ES-I3 (cell line): ENCODE results near the gene CNFN.

Experiments used
- H3K36me3 ChIP-seq: 2 replicates; pipeline ENCODE4 v1.6.1; 2013; ENCODE audit warnings: mild to moderate bottlenecking, low read length, control low read depth, moderate library complexity; ENCODE audit not compliant: insufficient read depth
- H3K4me1 ChIP-seq: 2 replicates; pipeline ENCODE4 v1.6.1; 2013; ENCODE audit warnings: mild to moderate bottlenecking, control low read depth, low read length; ENCODE audit not compliant: insufficient read depth
- H3K9ac ChIP-seq: 2 replicates; pipeline ENCODE4 v1.6.1; 2013; ENCODE audit warnings: low read depth, mild to moderate bottlenecking, low read length, moderate library complexity
- H3K9me3 ChIP-seq: 2 replicates; pipeline ENCODE4 v1.6.1; 2013; ENCODE audit warnings: mild to moderate bottlenecking, low read length, moderate library complexity; ENCODE audit not compliant: control insufficient read depth, insufficient read depth

Gene CNFN

DNA sequence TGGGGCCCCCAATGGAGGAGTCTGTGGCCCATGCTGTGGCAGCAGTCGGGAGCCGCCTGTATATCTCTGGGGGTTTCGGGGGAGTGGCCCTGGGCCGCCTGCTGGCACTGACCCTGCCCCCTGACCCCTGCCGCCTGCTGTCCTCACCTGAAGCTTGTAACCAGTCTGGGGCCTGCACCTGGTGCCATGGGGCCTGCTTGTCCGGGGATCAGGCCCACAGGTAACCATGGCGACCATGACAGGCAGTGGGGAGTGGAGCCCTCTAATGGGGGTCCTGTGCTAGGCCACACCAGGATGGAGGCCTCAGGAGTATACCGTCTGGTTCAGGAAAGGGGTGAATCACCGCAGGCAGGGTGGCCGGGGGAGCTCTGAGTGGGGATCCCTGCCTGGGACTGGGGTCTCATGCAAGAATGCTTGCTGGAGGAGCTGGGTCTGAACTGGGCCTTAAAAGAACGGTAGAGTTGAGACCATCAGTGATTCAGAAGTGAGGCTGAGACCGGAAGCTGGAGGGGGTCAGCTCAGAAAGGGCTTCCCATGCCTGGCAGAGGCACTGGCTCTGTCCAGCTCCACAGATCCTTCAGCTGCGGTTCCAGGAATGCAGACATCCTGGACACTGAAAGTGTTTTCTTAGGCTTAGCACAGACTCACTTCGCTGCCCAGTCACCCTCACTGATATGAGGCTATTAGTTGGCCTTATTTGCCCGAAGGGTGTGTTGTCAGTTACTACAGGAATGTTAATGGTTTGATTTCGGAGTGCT lies 29.1 kb downstream of the CNFN start:
- no peaks in the 10 kb centered on the region for H3K9me3 ChIP-seq
- H3K9ac ChIP-seq = no peak overlapping the region
- no peaks in the 10 kb centered on the region for H3K4me1 ChIP-seq
- H3K36me3 ChIP-seq = no peaks in the 10 kb centered on the region

DNA sequence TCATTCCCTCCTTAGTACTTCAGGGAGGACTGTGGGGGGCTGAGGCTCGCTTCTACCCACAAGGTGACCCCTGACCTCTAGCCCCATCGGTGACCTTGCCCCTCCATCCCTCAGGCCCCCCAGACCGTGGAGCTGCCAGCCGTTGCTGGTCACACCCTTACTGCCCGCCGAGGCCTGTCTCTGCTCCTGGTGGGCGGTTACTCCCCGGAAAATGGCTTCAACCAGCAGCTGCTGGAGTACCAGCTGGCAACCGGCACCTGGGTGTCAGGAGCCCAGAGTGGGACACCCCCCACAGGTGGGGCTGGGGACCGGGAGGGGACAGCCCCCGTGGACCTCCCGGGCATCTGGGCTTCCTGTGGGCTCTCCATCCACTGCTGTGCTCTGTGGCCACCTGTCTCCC lies 32.8 kb downstream of the CNFN start:
- Histone ChIP-seq H3K4me1 (no peaks in the 10 kb centered on the region), H3K9me3 (no peaks in the 10 kb centered on the region), H3K9ac (no peak overlapping the region), H3K36me3 (no peaks in the 10 kb centered on the region)

DNA sequence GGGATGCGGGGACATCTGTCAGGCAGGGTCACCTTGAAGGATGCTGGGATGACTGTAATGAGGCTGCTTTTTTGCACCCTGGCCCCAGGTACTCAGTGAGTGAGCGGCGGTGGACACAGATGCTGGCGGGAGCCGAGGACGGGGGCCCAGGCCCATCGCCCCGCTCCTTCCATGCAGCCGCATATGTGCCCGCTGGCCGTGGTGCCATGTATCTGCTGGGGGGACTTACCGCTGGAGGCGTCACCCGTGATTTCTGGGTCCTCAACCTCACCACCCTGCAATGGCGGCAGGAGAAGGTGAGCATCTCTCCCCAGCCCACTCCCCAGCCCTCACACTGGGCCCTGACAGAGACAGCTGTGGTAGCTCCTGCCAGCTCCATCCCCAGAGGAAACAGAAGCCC lies 33.4 kb downstream of the CNFN start:
- no peaks in the 10 kb centered on the region for H3K36me3 ChIP-seq

DNA sequence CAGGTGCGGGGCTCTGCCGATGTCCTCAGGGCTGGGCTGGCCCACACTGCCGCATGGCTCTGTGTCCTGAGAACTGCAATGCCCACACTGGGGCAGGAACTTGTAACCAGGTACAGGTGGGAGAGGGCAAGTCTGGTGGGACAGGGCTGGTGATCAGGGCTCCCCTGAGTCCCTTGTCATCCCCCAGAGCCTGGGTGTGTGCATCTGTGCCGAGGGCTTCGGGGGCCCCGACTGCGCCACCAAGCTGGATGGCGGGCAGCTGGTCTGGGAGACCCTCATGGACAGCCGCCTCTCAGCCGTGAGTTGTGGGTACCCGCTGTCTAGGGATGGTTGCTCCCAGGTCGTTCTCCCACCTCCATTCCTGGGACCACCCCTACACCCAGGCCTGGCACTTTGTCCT lies 34.2 kb downstream of the CNFN start:
- Histone ChIP-seq H3K9ac (no peak overlapping the region), H3K4me1 (no peaks in the 10 kb centered on the region), H3K36me3 (no peaks in the 10 kb centered on the region), H3K9me3 (no peaks in the 10 kb centered on the region)

More for the DNA sequence above, 33.4 kb downstream of the CNFN start:
- H3K9ac ChIP-seq = no peak overlapping the region
- no peaks in the 10 kb centered on the region for H3K9me3 ChIP-seq
- no peaks in the 10 kb centered on the region for H3K4me1 ChIP-seq

DNA sequence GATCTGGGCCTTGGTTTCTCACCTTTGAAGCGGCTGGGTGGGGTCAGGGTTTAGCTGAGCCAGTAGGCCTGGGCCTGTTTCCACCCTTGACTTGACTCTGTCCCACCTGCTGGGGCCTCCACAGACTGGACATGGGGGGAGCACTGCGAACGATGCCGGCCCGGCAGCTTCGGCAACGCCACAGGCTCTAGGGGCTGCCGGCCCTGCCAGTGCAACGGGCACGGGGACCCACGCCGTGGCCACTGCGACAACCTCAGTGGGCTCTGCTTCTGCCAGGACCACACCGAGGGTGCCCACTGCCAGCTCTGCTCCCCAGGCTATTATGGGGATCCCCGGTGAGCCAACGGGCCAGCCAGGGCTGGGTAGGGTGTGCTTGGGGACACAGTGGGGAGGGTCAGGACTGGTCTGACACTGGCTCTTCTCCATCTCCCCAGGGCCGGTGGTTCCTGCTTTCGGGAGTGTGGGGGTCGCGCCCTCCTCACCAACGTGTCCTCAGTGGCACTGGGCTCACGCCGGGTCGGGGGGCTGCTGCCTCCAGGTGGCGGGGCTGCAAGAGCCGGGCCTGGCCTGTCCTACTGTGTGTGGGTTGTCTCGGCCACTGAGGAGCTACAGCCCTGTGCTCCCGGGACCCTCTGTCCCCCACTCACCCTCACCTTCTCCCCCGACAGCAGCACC lies 36.6 kb downstream of the CNFN start:
- H3K9ac ChIP-seq = no peak overlapping the region
- no peaks in the 10 kb centered on the region for H3K9me3 ChIP-seq
- no peaks in the 10 kb centered on the region for H3K36me3 ChIP-seq
- H3K4me1 ChIP-seq = no peaks in the 10 kb centered on the region

DNA sequence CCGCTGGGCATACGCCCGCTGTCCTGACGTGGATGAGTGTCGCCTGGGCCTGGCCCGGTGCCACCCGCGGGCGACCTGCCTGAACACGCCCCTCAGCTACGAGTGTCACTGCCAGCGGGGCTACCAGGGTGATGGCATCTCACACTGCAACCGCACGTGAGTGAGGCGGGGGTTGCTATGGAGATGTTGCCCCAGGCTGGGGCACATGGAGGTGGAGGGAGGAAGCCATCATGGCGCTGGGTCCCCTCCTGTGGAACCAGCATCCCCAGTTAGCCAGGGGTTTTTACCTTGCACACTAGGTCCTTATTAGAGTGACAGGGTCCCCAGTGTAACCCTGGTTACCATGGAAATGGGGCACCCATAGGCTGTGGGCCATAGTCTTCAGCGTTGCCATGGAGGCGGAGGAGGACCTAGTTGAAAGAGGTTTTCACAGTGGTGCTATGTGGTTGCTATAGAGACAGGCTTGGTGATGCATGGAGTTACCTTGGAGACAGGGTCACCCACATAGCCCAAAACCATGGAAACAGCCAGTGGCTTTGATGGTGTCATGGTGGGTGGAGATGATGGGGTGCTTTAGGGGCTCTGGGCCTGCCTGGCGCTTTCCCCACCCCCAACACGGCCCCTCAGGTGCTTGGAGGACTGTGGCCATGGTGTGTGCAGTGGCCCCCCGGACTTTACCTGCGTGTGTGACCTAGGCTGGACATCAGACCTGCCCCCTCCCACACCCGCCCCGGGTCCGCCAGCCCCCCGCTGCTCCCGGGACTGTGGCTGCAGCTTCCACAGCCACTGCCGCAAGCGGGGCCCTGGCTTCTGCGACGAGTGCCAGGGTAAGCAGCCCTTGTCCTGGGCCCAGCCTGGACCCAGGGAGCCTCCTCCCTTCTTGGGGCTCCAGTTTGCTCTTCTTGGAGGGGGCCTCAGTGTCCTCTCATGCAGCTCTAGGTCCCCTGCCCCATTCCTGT lies 37.5 kb downstream of the CNFN start:
- Histone ChIP-seq H3K4me1 (no peaks in the 10 kb centered on the region), H3K36me3 (no peaks in the 10 kb centered on the region), H3K9ac (no peak overlapping the region), H3K9me3 (no peaks in the 10 kb centered on the region)

DNA sequence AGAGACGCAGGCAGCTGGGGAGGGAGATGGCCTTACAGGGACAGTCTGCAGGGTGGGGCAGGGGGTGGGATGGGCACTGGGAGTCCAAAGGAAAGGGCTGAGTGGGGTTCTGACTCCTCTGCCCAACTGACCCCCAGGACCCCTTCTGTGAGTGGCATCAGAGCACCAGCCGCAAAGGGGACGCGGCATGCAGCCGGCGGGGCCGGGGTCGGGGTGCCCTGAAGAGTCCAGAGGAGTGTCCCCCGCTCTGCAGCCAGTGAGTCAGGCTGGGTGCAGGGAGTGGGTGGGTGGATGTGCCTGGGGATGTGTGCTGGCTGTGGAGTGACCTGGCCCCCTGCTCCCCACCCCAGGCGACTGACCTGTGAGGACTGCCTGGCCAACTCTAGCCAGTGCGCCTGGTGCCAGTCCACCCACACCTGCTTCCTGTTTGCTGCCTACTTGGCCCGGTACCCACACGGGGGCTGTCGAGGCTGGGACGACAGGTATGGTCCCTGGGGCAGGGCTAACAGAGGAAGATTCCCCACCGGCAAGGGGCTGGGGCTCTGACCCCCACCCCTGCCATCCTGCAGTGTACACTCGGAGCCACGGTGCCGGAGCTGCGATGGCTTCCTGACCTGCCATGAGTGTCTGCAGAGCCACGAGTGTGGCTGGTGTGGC lies 38.9 kb downstream of the CNFN start:
- Histone ChIP-seq H3K9me3 (no peaks in the 10 kb centered on the region), H3K9ac (no peak overlapping the region), H3K36me3 (no peaks in the 10 kb centered on the region), H3K4me1 (no peaks in the 10 kb centered on the region)

DNA sequence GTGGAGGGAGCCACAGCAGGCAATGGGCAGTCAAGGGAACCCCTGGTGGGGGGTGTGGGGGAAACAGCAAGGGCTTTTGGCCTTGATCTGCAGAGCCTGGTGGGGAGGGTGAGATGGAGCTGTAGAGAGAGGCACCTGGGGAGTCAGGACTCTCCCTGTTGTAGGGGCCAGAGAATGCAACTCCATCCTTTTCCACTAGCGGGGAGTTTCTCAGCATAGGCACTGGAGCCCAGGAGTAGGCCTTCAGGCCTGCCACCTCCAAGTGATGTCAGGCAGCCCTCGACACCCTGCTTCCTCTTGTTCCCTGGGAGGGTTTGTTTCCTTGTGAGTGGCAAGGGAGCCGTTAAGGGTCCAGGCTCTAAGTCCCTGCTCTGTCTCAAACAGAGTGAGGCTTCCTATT lies 39.7 kb downstream of the CNFN start:
- Histone ChIP-seq H3K36me3 (no peaks in the 10 kb centered on the region), H3K9ac (no peak overlapping the region), H3K4me1 (no peaks in the 10 kb centered on the region), H3K9me3 (no peaks in the 10 kb centered on the region)

DNA sequence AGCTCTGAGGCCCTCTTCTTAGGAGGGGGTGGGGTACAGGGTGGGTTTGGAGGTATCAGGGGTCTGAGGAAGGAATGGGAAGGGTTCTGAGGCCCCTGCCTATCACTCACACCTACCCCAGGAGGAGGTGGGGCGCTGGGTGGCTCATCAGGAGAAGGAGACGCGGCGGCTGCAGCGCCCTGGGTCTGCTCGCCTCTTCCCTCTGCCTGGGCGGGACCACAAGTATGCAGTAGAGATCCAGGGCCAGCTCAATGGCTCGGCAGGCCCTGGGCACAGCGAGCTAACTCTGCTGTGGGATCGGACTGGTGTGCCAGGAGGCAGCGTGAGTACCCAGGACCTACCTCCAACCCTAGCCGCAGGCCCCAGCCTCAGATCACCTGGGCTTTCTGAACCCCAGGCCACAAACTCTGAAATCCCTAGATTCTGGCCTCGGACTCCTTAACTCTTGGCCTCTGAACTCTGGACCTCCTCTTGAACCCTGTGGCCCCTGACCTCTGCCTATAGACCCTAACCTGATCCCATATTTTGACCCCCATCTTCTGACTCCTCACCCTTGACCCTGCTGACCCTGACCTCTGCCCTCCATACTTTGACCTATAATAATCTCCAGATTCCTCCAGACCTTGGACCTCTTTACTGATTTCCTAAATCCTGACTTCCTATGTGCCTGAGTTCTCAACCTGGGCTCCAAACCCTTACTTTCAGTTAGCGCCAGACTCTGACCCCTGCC lies 40.6 kb downstream of the CNFN start:
- Histone ChIP-seq H3K36me3 (no peaks in the 10 kb centered on the region), H3K4me1 (no peaks in the 10 kb centered on the region), H3K9ac (no peak overlapping the region), H3K9me3 (no peaks in the 10 kb centered on the region)

DNA sequence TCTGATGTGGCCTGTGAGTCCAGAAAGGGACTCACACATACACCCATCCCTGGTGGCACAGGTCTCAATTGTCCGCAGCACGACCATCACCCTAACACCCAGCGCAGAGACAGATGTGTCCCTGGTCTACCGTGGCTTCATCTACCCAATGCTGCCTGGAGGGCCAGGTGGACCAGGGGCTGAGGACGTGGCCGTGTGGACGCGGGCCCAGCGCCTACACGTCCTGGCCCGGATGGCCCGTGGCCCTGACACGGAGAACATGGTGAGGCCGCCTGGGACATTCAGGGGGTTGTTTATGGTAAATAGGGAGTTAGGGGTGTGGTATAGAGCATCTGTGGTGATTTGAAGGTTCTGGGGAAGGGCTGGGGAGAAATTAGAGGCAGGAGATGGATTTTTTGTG lies 41.9 kb downstream of the CNFN start:
- no peaks in the 10 kb centered on the region for H3K36me3 ChIP-seq
- H3K9me3 ChIP-seq = no peaks in the 10 kb centered on the region
- no peak overlapping the region for H3K9ac ChIP-seq
- no peaks in the 10 kb centered on the region for H3K4me1 ChIP-seq

DNA sequence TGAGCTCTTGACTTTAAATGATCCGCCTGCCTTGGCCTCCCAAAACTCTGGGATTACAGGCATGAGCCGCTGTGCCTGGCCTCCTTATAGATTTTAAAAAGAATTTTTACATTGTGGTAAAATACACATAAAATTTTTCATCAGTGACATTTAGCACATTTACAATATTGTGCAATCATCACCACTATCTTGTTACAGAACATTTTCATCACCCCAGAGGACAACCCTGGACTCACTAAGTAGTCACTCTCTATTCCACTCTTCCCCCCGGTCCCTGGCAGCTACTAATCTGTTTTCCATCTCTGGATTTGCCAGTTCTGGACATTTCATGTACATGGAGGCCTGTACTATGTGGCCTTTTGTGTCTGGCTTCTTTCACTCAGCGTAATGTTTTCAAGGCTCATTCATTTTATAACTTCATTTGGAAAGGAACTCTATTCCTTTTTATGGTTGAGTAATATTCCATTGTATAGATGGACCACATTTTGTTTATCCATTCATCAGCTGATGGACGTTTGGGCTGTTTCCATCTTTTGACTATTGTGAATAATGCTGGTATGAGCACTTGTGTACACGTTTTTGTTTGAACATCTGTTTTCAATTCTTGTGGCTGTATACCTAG lies 44.8 kb downstream of the CNFN start:
- H3K36me3 ChIP-seq = no peaks in the 10 kb centered on the region
- no peak overlapping the region for H3K9ac ChIP-seq
- H3K4me1 ChIP-seq = no peaks in the 10 kb centered on the region

DNA sequence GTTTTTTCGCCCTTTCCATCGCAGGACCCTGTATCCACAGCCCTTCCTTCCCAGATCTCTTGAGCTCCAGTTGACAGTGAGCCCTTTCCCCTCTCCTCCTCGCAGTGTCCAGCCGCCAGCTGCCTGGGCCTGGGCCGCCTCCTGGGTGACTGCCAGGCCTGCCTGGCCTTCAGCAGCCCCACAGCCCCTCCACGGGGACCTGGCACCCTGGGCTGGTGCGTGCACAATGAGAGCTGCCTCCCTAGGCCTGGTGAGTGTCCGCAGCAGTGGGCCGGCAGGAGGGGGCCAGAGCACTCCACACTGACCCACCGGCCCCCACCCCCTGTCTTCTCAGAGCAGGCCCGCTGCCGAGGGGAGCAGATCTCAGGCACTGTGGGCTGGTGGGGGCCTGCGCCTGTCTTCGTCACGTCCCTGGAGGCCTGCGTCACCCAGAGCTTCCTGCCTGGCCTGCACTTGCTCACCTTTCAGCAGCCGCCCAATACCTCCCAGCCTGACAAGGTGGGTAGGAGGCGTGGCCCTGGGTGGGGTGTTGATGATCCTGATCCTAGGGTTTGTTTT lies 45.7 kb downstream of the CNFN start:
- Histone ChIP-seq H3K4me1 (no peaks in the 10 kb centered on the region), H3K9me3 (no peaks in the 10 kb centered on the region), H3K9ac (no peak overlapping the region), H3K36me3 (no peaks in the 10 kb centered on the region)

More for the DNA sequence above, 44.8 kb downstream of the CNFN start:
- no peaks in the 10 kb centered on the region for H3K9me3 ChIP-seq
